DND-41 (cell line): ENCODE results near the gene MANEAL.

Experiments
- ATAC-seq: fragments of 200-7000 bp; cut with Tn5 transposase; 3 replicates; pipeline ENCODE4 v1.9.1; 2021; ENCODE audit warnings: low read depth; ENCODE audit not compliant: insufficient read depth
- DNase-seq: peaks from one replicate; pipeline ENCODE4 v3.0.0-alpha.2; 2020
- H2AFZ ChIP-seq: 2 replicates; pipeline ENCODE4 v1.6.0; 2012; ENCODE audit warnings: low read depth, low read length
- H3K27ac ChIP-seq: 2 replicates; pipeline ENCODE4 v1.5.1; 2012; ENCODE audit warnings: low read length, inconsistent platforms
- H3K27me3 ChIP-seq: fragments of 200-600 bp; sonication (generic); 2 replicates; pipeline ENCODE4 v1.6.0; 2012; ENCODE audit warnings: low read length, mild to moderate bottlenecking, inconsistent platforms; ENCODE audit not compliant: insufficient read depth, poor library complexity
- H3K36me3 ChIP-seq: 2 replicates; pipeline ENCODE4 v1.5.1; 2012; ENCODE audit warnings: low read length, inconsistent platforms; ENCODE audit not compliant: insufficient read depth
- H3K4me1 ChIP-seq: 2 replicates; pipeline ENCODE4 v1.5.1; 2012; ENCODE audit warnings: mild to moderate bottlenecking, low read length; ENCODE audit not compliant: insufficient read depth
- H3K4me2 ChIP-seq: 2 replicates; pipeline ENCODE4 v1.6.0; 2012; ENCODE audit warnings: mild to moderate bottlenecking, moderate library complexity, low read length, inconsistent platforms; ENCODE audit not compliant: insufficient read depth
- H3K4me3 ChIP-seq, 2 experiments: fragments of 200-600 bp in 1 of 2; shearing (Covaris generic) in 1 of 2; 2 replicates each; pipeline ENCODE4 v1.5.1; 2012 to 2016; ENCODE audit warnings: inconsistent platforms in 2 of 2, low read length in 2 of 2, mild to moderate bottlenecking in 2 of 2, low read depth in 1 of 2, moderate library complexity in 1 of 2
- H3K79me2 ChIP-seq: 2 replicates; pipeline ENCODE4 v1.6.0; 2012; ENCODE audit warnings: low read length, inconsistent platforms; ENCODE audit not compliant: insufficient read depth
- H3K9ac ChIP-seq: 2 replicates; pipeline ENCODE4 v1.6.0; 2012; ENCODE audit warnings: low read depth, mild to moderate bottlenecking, inconsistent platforms, low read length, moderate library complexity
- H3K9me3 ChIP-seq: 2 replicates; pipeline ENCODE4 v1.5.1; 2012; ENCODE audit warnings: low read length, moderate library complexity, mild to moderate bottlenecking, inconsistent platforms; ENCODE audit not compliant: insufficient read depth, severe bottlenecking
- H4K20me1 ChIP-seq: 2 replicates; pipeline ENCODE4 v1.6.0; 2012; ENCODE audit warnings: low read length; ENCODE audit not compliant: insufficient read depth
- EZH2 ChIP-seq: IDR thresholded peaks from 3 replicates; pipeline ENCODE4 v1.6.1; 2012; ENCODE audit warnings: borderline replicate concordance, low read depth, mild to moderate bottlenecking, moderate library complexity, low read length, inconsistent platforms; ENCODE audit not compliant: severe bottlenecking
- TF ChIP-seq, protein P1 (sequence below): IDR thresholded peaks from 2 replicates; pipeline ENCODE4 v1.5.1; 2012; ENCODE audit warnings: borderline replicate concordance, low read length, moderate library complexity, mild to moderate bottlenecking; ENCODE audit not compliant: poor library complexity, severe bottlenecking; ENCODE audit errors: extremely low read depth

The MANEAL gene, protein sequence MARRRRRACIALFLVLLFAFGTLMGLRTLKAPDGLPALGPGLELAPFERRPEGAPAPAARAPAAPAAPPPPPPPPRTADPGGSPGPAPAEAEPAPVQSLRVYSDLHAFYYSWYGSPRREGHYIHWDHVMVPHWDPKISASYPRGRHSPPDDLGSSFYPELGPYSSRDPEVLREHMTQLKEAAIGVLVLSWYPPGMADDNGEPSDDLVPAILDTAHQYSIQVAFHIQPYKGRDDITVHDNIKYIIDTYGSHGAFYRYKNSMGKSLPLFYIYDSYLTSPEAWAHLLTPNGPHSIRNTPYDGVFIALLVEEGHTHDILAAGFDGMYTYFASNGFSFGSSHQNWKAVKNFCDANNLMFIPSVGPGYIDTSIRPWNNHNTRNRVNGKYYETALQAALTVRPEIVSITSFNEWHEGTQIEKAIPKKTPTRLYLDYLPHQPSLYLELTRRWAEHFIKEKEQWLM

DNA sequence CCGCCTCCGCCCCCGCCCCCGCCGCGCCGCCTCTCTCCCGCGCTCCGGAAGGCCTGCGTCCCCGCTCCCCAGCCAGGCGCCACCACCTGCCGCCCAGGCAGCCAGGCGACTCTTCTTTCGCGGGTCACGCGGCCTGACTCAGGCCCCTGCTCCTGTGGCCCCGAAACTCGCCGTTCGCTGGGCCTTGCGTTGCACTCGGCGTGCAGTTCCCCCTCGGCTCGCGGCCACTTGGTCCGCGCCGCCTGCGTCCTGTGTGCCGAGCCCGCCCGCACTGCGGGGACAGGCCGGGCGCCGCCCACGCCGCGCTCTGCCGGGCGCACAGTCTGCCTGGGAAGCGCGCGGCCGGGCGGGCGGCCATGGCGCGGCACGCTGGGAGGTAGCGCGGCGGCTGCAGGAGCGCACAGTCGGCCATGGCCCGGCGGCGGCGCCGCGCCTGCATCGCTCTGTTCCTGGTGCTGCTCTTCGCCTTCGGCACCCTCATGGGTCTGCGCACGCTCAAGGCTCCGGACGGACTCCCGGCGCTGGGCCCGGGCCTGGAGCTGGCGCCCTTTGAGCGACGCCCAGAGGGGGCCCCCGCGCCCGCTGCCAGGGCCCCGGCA, at the start of gene MANEAL:
TSS of gene MANEAL (plus strand) at position 75 of the 599 bp plus-strand sequence. CDS start at position 411, 336 bp downstream.
- TF ChIP-seq EZH2: no peak
- TF ChIP-seq, protein P1, sequence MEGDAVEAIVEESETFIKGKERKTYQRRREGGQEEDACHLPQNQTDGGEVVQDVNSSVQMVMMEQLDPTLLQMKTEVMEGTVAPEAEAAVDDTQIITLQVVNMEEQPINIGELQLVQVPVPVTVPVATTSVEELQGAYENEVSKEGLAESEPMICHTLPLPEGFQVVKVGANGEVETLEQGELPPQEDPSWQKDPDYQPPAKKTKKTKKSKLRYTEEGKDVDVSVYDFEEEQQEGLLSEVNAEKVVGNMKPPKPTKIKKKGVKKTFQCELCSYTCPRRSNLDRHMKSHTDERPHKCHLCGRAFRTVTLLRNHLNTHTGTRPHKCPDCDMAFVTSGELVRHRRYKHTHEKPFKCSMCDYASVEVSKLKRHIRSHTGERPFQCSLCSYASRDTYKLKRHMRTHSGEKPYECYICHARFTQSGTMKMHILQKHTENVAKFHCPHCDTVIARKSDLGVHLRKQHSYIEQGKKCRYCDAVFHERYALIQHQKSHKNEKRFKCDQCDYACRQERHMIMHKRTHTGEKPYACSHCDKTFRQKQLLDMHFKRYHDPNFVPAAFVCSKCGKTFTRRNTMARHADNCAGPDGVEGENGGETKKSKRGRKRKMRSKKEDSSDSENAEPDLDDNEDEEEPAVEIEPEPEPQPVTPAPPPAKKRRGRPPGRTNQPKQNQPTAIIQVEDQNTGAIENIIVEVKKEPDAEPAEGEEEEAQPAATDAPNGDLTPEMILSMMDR: no peak
- Histone ChIP-seq H2AFZ (peak within 1 kb of the TSS; percentile 99), H3K79me2 (peaks cover 33% of the 10 kb centered on the region), H3K4me2 (peak within 1 kb of the TSS; percentile 99), H3K9me3 (no peaks in the 10 kb centered on the region), H4K20me1 (peaks cover 20% of the 10 kb centered on the region; the same call in 1 of the 2 replicates), H3K27me3 (no peaks in the 10 kb centered on the region), H3K4me1 (peaks cover 30% of the 10 kb centered on the region), H3K9ac (peak within 1 kb of the TSS; percentile 98), H3K27ac (peak within 1 kb of the TSS; percentile 93), H3K4me3 (peak within 1 kb of the TSS; percentile 78 to 97; a peak in 3 of 4 replicates), H3K36me3 (peaks cover 30% of the 10 kb centered on the region)
- DNase-seq (peak; percentile 59), ATAC-seq (peak; percentile 76)

DNA sequence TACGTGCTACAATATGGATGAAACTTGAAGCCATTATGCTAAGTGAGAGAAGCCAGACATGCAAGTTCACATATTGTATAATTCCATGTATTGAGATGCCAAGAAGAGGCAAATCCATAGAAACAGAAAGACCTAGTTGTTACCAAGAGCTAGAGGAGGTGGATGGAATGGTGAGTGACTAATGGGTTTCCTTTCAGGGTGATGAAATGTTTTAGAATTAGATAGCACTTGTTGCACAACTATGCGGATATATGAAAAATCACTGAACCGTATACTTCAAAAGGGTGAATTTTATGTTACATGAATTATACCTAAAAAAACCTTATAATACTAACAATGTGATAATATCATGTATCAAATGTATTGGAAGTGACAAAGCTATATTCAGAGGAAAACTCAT, 46.8 kb upstream of the MANEAL start:
- no peak overlapping the region for H3K9ac ChIP-seq
- no peaks in the 10 kb centered on the region; the same call in 1 of the 2 replicates for H4K20me1 ChIP-seq
- no peak overlapping the region for H3K27ac ChIP-seq
- no peaks in the 10 kb centered on the region for H3K4me1 ChIP-seq
- peaks cover 2% of the 10 kb centered on the region for H3K27me3 ChIP-seq
- ATAC-seq: no peak
- TF ChIP-seq, protein P1: no peak
- TF ChIP-seq EZH2: no peak
- DNase-seq: no peak
- no peak overlapping the region for H3K4me3 ChIP-seq
- H3K4me2 ChIP-seq: no peak overlapping the region
- no peaks in the 10 kb centered on the region for H3K9me3 ChIP-seq
- H3K79me2 ChIP-seq: no peaks in the 10 kb centered on the region
- H2AFZ ChIP-seq: no peak overlapping the region
- no peaks in the 10 kb centered on the region for H3K36me3 ChIP-seq

DNA sequence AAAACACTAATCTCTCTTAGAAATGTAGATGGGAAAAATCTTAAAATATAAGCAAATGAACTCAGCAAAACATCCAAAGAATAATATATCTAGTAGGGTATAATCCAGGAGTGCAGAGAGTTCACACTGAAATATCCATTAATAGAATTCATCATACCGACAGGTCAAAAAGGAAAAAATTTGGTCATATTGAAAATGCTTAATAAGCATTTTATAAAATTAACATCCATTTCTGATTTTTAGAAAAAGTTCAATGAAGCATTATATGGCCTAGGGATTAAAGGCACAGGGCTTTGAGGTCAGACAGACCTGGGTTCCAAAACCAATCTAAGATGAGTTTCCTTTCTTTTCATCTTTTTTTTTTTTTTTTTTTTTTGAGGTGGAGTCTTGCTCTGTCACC, 45.1 kb upstream of the MANEAL start:
- Histone ChIP-seq H3K9ac (no peak overlapping the region), H2AFZ (no peak overlapping the region), H3K36me3 (no peaks in the 10 kb centered on the region), H3K27me3 (no peaks in the 10 kb centered on the region), H3K4me2 (no peak overlapping the region), H4K20me1 (no peaks in the 10 kb centered on the region; the same call in 1 of the 2 replicates), H3K4me3 (no peak overlapping the region), H3K79me2 (no peaks in the 10 kb centered on the region), H3K9me3 (no peaks in the 10 kb centered on the region), H3K27ac (no peak overlapping the region), H3K4me1 (no peaks in the 10 kb centered on the region)
- no peak for ATAC-seq
- TF ChIP-seq, protein P1: no peak
- TF ChIP-seq EZH2: no peak
- DNase-seq: no peak
